GM21717 (cell line): ENCODE measurements around the gene CYSTM1.

Source experiments
- ATAC-seq: cut with Tn5 transposase; IDR thresholded peaks from one replicate; pipeline ENCODE4 v1.9.1; 2021; ENCODE audit warnings: mild to moderate bottlenecking, moderate library complexity; ENCODE audit not compliant: unreplicated experiment

CYSTM1 gene

GRCh38 chr5:140287801-140288521, 113.0 kb downstream of the CYSTM1 start:
- ATAC-seq: no peak

GRCh38 chr5:140292212-140293036, 117.4 kb downstream of the CYSTM1 start:
- no peak for ATAC-seq
